IMR-90 (cell line): ENCODE data around the gene RNF32. TPM values are rescaled to one million over a fixed set of nuclear protein-coding genes. Genes with fewer than 3 reads are reported as not detected.

ENCODE experiments used
- ATAC-seq: fragments of 200-7000 bp; cut with Tn5 transposase; 2 replicates; pipeline ENCODE4 v1.9.1; 2020; ENCODE audit warnings: low read depth, mild to moderate bottlenecking, moderate library complexity
- BruUV-seq: library from RNA; stranded (reverse); fragments of 400-500 nt; replicated peaks from 2 replicates; lab custom pipeline; 2021; lab: Mats Ljungman, UMichigan
- CTCF ChIA-PET: fragments of 300-600 bp; formaldehyde crosslinking; extraction: SDS; loops from one replicate; lab custom pipeline; 2021; ENCODE audit warnings: antibody characterized with exemption; lab: Yijun Ruan, JAX
- POLR2A ChIA-PET: fragments of 300-600 bp; sonication (Branson Sonifier 250); formaldehyde crosslinking; loops from one replicate; lab custom pipeline; 2022; ENCODE audit warnings: antibody characterized with exemption; ENCODE audit not compliant: unreplicated experiment; lab: Charles Lee
- DNase-seq: peaks from one replicate; pipeline ENCODE4 v3.0.0; 2013
- H2AFZ ChIP-seq: replicated peaks from 2 replicates; pipeline ENCODE3; 2013; ENCODE audit warnings: low read length, mild to moderate bottlenecking; ENCODE audit not compliant: poor library complexity
- H2AK5ac ChIP-seq: 2 replicates; pipeline ENCODE4 v1.6.1; 2013; ENCODE audit warnings: low read depth, low read length, inconsistent platforms
- H2AK9ac ChIP-seq: replicated peaks from 2 replicates; pipeline ENCODE3; 2013; ENCODE audit warnings: mild to moderate bottlenecking, low read depth, low read length, moderate library complexity; ENCODE audit not compliant: poor library complexity
- H2BK120ac ChIP-seq: 2 replicates; pipeline ENCODE4 v1.6.1; 2013; ENCODE audit warnings: low read depth, low read length, inconsistent platforms
- H2BK15ac ChIP-seq: 3 replicates; pipeline ENCODE4 v1.6.1; 2013; ENCODE audit warnings: low read depth, low read length, inconsistent platforms
- H2BK20ac ChIP-seq: 2 replicates; pipeline ENCODE4 v1.6.1; 2013; ENCODE audit warnings: low read depth, mild to moderate bottlenecking, inconsistent platforms, low read length, moderate library complexity
- H2BK5ac ChIP-seq: 2 replicates; pipeline ENCODE4 v1.6.1; 2013; ENCODE audit warnings: mild to moderate bottlenecking, low read depth, low read length, inconsistent platforms; ENCODE audit not compliant: poor library complexity, severe bottlenecking
- H3K14ac ChIP-seq: replicated peaks from 2 replicates; pipeline ENCODE4 v1.6.1; 2013; ENCODE audit warnings: low read depth, low read length, inconsistent platforms
- H3K18ac ChIP-seq: 2 replicates; pipeline ENCODE4 v1.6.1; 2013; ENCODE audit warnings: low read depth, low read length, control low read depth
- H3K23ac ChIP-seq: 2 replicates; pipeline ENCODE4 v1.6.1; 2013; ENCODE audit warnings: low read depth, low read length, inconsistent platforms
- H3K27ac ChIP-seq: 2 replicates; pipeline ENCODE4 v1.5.1; 2013; ENCODE audit warnings: mild to moderate bottlenecking, control low read depth, low read length; ENCODE audit not compliant: insufficient read depth
- H3K27me3 ChIP-seq: 2 replicates; pipeline ENCODE4 v1.6.1; 2013; ENCODE audit warnings: low read length; ENCODE audit not compliant: control insufficient read depth, insufficient read depth
- H3K36me3 ChIP-seq: 2 replicates; pipeline ENCODE4 v1.6.1; 2013; ENCODE audit warnings: low read length, mixed read lengths; ENCODE audit not compliant: control insufficient read depth, insufficient read depth
- H3K4ac ChIP-seq: 2 replicates; pipeline ENCODE4 v1.6.1; 2013; ENCODE audit warnings: low read depth, low read length, inconsistent platforms
- H3K4me1 ChIP-seq: 2 replicates; pipeline ENCODE4 v1.6.1; 2013; ENCODE audit warnings: low read length, mixed read lengths; ENCODE audit not compliant: control insufficient read depth, insufficient read depth
- H3K4me2 ChIP-seq: 2 replicates; pipeline ENCODE4 v1.6.1; 2013; ENCODE audit warnings: low read depth, mild to moderate bottlenecking, control low read depth, low read length, moderate library complexity
- H3K4me3 ChIP-seq: 2 replicates; pipeline ENCODE4 v1.5.1; 2013; ENCODE audit warnings: low read depth, mild to moderate bottlenecking, control low read depth, low read length, moderate library complexity; ENCODE audit not compliant: insufficient read depth
- H3K56ac ChIP-seq: 2 replicates; pipeline ENCODE4 v1.6.1; 2013; ENCODE audit warnings: low read length, inconsistent platforms; ENCODE audit not compliant: insufficient read depth; ENCODE audit errors: extremely low read depth
- H3K79me1 ChIP-seq, 2 experiments: 2 replicates each; pipeline ENCODE4 v1.6.1; 2013; ENCODE audit warnings: low read length in 2 of 2, inconsistent platforms in 1 of 2, low read depth in 1 of 2
- H3K9ac ChIP-seq: 2 replicates; pipeline ENCODE4 v1.6.1; 2013; ENCODE audit warnings: low read depth, low read length, control low read depth
- H3K9me1 ChIP-seq: 2 replicates; pipeline ENCODE4 v1.6.1; 2013; ENCODE audit warnings: low read length, inconsistent platforms; ENCODE audit not compliant: insufficient read depth
- H3K9me3 ChIP-seq: 2 replicates; pipeline ENCODE4 v1.6.1; 2013; ENCODE audit warnings: low read length; ENCODE audit not compliant: control insufficient read depth, insufficient read depth
- H4K20me1 ChIP-seq: 2 replicates; pipeline ENCODE4 v1.6.1; 2013; ENCODE audit warnings: low read length, inconsistent platforms; ENCODE audit not compliant: insufficient read depth
- H4K5ac ChIP-seq: 2 replicates; pipeline ENCODE4 v1.6.1; 2013; ENCODE audit warnings: mild to moderate bottlenecking, low read depth, low read length, control low read depth
- H4K8ac ChIP-seq, 2 experiments: 2 replicates each; pipeline ENCODE4 v1.6.1; 2013; ENCODE audit warnings: low read depth in 2 of 2, low read length in 2 of 2, control low read depth in 1 of 2, inconsistent platforms in 1 of 2
- H4K91ac ChIP-seq: 2 replicates; pipeline ENCODE4 v1.6.1; 2013; ENCODE audit warnings: low read depth, low read length, inconsistent platforms; ENCODE audit not compliant: insufficient read depth
- MXI1 ChIP-seq: IDR thresholded peaks from 2 replicates; pipeline ENCODE4 v1.6.1; 2012; ENCODE audit warnings: low read depth, mild to moderate bottlenecking, low read length, moderate library complexity, borderline replicate concordance
- WGBS, 2 experiments: methylation state at CpG; one replicate each; pipeline versions ENCODE4 v1.1.5 to v1.1.7; 2013; ENCODE audit warnings: missing lambda C conversion rate in 2 of 2; ENCODE audit not compliant: insufficient read length in 1 of 2; ENCODE audit errors: extremely low coverage in 2 of 2; 5-methylcytosine and 5-hydroxymethylcytosine counted together
- dilution Hi-C: fragments of 300-500 bp; cut with HindIII; formaldehyde crosslinking; loops from one replicate; pipeline ENCODE4 v1.14.3; 2018; ENCODE audit warnings: low sequenced_read_pairs; ENCODE audit not compliant: unreplicated experiment
- in situ Hi-C: fragments of 300-500 bp; cut with MboI; formaldehyde crosslinking; loops from 3 replicates; pipeline ENCODE4 v1.14.3; 2019; ENCODE audit warnings: low sequenced_read_pairs, inconsistent platforms, mixed read lengths
- intact Hi-C: fragments of 100-400 bp; cut with micrococcal nuclease; formaldehyde crosslinking; loops from 2 replicates; pipeline ENCODE4 v1.10.0; 2022
- polyA plus RNA-seq, 3 experiments: library from polyadenylated mRNA; depleted of rRNA; stranded (reverse); fragments of >200 nt; gene quantifications; 2 replicates each; pipeline ENCODE4 v1.2.3, GENCODE V29; 2012; ENCODE audit warnings: low replicate concordance in 1 of 3
- total RNA-seq: library from RNA; depleted of rRNA; stranded (reverse); fragments of >200 nt; gene quantifications from 2 replicates; pipeline ENCODE4 v1.2.3, GENCODE V29; 2012

The RNF32 gene
- total and polyA plus RNA-seq, 2 of the 4 experiments (the other 2 are of a cell fraction): 0.36 to 0.63 TPM

GRCh38 chr7:156602283-156602682, 38.3 kb upstream of the RNF32 start:
- ChIA-PET POLR2A (no interaction called here), CTCF (no interaction called here)
- Histone ChIP-seq H3K4ac (no peak overlapping the region), H4K91ac (no peak overlapping the region), H2AFZ (no peak overlapping the region), H3K27me3 (no peaks in the 10 kb centered on the region), H3K56ac (no peak overlapping the region), H3K14ac (no peak overlapping the region), H2BK20ac (no peak overlapping the region), H4K5ac (no peak overlapping the region), H3K9me1 (no peaks in the 10 kb centered on the region), H2BK120ac (no peak overlapping the region), H3K27ac (no peak overlapping the region), H3K4me2 (no peak overlapping the region), H2AK5ac (no peak overlapping the region), H3K79me1 (no peaks in the 10 kb centered on the region), H3K36me3 (no peaks in the 10 kb centered on the region), H2BK15ac (no peak overlapping the region), H3K9me3 (no peaks in the 10 kb centered on the region), H2AK9ac (no peak overlapping the region), H4K20me1 (no peaks in the 10 kb centered on the region), H3K23ac (no peak overlapping the region), H3K18ac (no peak overlapping the region), H2BK5ac (no peak overlapping the region), H4K8ac (no peak overlapping the region), H3K4me3 (no peak overlapping the region), H3K9ac (no peak overlapping the region), H3K4me1 (no peaks in the 10 kb centered on the region)
- no peak for ATAC-seq
- TF ChIP-seq MXI1: no peak
- BruUV-seq: no TSS peak
- in situ Hi-C loops: no loop called here
- no CpG with 5 or more reads among the region's 4 CpGs for WGBS, 2 experiments
- intact Hi-C loops: no loop called here
- no peak for DNase-seq
- dilution Hi-C loops: no loop called here
